HEK293T (cell line): ENCODE results near the gene TMEM35B.

Experiments
- ARNT ChIP-seq: fragments of 450-650 bp; IDR thresholded peaks from 2 replicates; pipeline ENCODE4 v1.6.1; 2017; ENCODE audit warnings: mild to moderate bottlenecking
- ELF4 ChIP-seq: fragments of 450-650 bp; IDR thresholded peaks from 2 replicates; pipeline ENCODE4 v1.6.1; 2017; ENCODE audit warnings: antibody characterized with exemption
- FOXK2 ChIP-seq: fragments of 450-650 bp; IDR thresholded peaks from 2 replicates; pipeline ENCODE4 v1.6.1; 2016; ENCODE audit warnings: mild to moderate bottlenecking
- FOXM1 ChIP-seq: fragments of 450-650 bp; IDR thresholded peaks from 2 replicates; pipeline ENCODE4 v1.6.1; 2017; ENCODE audit warnings: mild to moderate bottlenecking, borderline replicate concordance
- HDGF ChIP-seq: fragments of 450-650 bp; IDR thresholded peaks from 2 replicates; pipeline ENCODE4 v1.6.1; 2017; ENCODE audit warnings: antibody characterized with exemption, borderline replicate concordance
- NFRKB ChIP-seq: fragments of 450-650 bp; IDR thresholded peaks from 2 replicates; pipeline ENCODE4 v1.6.1; 2016; ENCODE audit warnings: mild to moderate bottlenecking, moderate library complexity
- SP1 ChIP-seq: fragments of 450-650 bp; IDR thresholded peaks from 2 replicates; pipeline ENCODE4 v1.6.1; 2017
- TF ChIP-seq, protein P1 (sequence below): fragments of 450-650 bp; IDR thresholded peaks from 2 replicates; pipeline ENCODE4 v1.6.1; 2016

DNA sequence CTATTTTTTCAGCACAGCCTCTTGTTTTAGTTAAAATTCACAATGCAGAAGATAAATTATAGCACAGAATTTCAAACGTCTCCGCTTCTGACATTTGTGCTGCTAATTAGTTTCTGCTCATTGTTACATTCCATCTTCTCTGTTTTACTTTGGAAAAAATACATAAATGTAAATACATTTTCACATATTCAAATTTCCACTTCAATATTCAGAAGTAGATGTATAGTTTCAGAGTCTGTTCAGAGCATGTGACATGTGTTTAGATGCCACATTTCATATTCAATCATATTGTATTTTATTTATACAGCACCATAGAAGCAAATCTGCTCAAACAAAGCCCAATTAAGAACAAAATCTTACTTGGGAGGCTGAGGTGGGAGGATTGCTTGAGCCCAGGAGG is 19.6 kb downstream of the TMEM35B start:
- TF ChIP-seq SP1 (no peak), ELF4 (no peak), NFRKB (no peak), HDGF (no peak), FOXM1 (no peak), FOXK2 (no peak), ARNT (no peak)
- TF ChIP-seq, protein P1, sequence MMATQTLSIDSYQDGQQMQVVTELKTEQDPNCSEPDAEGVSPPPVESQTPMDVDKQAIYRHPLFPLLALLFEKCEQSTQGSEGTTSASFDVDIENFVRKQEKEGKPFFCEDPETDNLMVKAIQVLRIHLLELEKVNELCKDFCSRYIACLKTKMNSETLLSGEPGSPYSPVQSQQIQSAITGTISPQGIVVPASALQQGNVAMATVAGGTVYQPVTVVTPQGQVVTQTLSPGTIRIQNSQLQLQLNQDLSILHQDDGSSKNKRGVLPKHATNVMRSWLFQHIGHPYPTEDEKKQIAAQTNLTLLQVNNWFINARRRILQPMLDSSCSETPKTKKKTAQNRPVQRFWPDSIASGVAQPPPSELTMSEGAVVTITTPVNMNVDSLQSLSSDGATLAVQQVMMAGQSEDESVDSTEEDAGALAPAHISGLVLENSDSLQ: no peak
